MV-4-11 (cell line): Measurements from ENCODE around the gene POMGNT2.
"Not testable (repeated sequence)": the region's sequence is repeated elsewhere in the genome, so short reads cannot be mapped to it uniquely, and the experiment has no call there.

Source experiments
- DNase-seq: peaks from one replicate; lab custom pipeline; 2025; lab: John Stamatoyannopoulos, UW

POMGNT2 gene

DNA sequence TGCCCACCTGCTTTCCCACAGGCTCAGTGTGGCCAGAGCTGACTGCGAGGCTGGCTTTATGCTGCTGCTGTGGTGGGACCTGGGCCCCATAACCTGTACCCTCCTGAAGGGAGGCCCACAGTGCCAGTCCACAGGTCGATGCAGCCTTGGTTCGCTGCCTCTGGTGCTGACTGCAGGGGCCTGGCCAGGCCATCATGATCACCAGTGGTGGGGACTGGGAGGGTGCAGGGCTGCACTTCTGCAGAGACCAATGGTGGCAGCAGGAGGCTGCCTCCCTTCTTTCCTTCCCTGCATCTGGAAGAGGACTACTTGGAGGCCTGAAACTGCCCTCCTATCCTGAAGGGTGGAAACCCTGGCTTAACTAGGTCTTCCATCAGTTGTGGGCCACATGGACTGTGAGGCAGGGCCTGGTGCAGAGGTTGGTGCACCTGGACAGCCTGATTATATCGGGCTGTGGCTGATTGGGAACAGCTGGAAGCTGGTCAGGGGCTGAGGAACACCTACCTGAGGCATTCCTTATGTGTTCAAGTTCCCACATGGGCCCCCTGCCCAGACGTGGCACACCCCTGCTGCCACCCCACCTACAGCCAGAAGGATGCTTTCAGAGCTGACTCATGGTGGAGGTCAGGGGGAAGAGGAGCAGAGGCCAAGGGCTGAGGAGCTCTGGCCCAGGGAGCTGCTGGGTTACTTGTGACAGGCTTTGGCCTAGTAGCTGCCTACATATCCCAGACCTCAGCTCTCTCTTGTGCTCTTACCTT lies 29.8 kb downstream of the POMGNT2 start:
- no peak for DNase-seq

DNA sequence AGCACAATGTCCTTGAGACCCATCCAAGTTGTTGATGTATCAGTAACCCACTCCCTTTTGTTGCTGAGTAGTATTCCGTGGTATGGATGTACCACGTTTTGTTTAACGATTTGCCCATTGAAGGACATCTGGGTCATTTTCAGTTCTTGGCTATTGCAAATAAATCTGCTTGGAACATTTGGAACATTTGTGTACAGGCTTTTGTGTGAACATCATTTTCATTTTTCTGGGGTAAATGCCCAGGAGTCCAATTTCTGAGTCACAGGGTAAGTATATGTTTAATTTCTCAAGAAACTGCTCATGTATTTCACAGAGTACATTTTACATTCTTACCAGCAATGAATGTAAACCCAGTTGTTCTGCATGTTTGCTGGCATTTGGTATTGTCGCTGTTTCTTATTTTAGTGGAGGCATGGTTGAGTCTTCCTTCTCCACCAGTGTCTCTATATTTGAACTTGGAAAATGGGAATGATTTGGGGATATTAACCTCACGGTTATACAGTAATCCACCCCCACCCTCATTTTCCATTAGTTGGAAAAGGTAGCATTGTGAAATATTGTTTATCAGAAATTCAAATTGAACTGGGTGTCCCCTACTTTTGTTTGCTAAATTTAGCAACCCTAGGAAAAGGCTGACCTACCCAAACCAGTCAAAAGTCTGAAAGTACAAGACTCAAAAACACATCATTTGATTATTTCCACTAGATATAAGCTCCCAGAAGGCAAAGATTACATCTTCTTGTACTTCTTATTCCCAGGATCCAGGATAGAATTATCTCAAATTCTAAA lies 30.8 kb downstream of the POMGNT2 start:
- DNase-seq, result no peak

DNA sequence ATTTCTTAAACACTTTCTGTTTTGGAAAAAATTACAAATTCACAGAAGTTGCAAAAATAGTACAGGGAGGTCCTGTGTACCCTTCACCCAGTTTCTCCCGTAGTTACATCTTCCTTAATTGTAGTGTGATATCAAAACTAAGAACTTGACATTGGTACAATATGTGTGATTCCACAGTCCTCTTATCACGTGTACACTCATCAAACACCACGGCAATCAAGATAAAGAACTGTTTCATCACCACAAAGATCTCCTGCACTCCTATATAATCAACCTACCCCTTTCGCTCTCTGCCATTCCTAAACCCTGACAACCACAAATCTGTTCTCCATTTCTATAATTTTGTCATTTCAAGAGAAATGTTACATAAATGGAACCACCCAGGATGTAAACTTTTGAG lies 31.4 kb downstream of the POMGNT2 start:
- no peak for DNase-seq

DNA sequence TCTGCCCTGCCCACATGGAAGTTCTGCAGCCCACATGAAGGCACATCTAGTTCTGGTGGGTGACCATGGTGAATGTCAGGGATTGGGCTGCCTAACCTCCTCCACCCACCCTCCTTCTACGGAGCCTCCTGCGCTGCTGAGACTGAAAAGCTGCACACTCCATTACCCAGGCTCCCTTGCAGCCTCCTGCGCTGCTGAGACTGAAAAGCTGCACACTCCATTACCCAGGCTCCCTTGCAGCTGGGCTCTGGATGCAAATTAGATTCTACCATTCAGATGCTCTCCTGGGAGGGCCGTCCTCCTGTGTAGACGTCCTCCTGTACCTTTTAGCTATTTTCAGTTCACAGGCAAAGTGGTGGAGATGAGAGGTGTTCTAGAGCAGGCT lies 32.1 kb downstream of the POMGNT2 start:
- DNase-seq, result no peak

GRCh38 chr3:43073116-43073835 lies 32.6 kb downstream of the POMGNT2 start:
- DNase-seq, result no peak

- DNase-seq, result no peak
Measured at GRCh38 chr3:43072361-43072760, 33.5 kb downstream of the POMGNT2 start.

DNA sequence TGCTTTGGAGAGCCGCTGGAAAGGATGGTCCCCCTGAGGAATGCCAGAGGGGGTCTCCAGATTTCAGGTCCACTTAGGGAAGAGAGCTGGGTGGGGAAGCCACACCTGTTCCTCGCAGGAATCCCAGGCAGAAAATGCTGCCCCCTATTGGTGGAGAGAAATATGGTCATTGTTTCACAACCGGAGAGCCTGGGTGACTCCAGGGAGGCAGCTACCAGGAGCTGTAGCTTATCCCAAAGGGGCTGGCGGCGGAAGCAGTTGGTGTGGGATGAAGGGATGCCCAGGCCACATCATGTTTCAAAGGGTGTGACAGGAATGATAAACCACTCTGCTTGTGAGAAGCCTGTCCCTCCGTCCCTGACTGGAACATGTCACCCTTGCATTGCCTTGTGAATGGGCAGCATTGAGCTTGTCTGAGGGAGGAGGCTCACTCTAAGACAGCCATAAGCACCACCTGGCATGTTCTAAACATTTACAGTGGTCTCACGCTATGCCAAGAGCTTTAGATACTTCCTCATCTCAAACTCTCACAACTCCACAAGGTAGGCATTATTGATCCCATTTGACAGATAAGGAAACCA lies 34.5 kb downstream of the POMGNT2 start:
- no peak for DNase-seq

- DNase-seq, result not testable (repeated sequence)
Measured at GRCh38 chr3:43070670-43071069, 35.2 kb downstream of the POMGNT2 start.

GRCh38 chr3:43063114-43063513 lies 42.8 kb downstream of the POMGNT2 start:
- no peak for DNase-seq

DNA sequence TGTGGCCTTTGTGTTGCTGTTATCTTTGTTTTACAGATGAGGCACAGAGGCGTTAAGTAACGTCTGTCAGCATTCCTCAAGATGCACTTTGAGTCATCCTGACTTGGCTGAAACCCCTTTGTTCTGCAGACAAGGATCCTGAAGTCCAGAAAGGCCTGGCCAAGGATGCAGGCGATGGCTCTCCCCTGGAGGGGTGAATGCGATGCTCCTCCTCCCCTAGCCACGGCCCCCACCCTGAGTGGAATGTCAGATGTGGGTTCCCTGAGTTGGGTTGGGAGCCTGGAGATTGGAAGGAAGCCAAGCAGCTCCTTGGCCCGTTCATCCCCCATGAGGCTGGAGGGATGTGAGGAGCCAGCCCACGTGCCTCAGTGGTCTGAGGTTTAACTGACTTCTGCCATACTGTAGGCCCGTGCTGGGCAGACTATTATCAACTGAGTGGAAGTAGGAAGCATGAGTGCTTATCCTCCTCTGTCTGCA lies 43.3 kb downstream of the POMGNT2 start:
- DNase-seq, result no peak

- DNase-seq, result no peak
Measured at GRCh38 chr3:43062040-43062563, 43.8 kb downstream of the POMGNT2 start.

DNA sequence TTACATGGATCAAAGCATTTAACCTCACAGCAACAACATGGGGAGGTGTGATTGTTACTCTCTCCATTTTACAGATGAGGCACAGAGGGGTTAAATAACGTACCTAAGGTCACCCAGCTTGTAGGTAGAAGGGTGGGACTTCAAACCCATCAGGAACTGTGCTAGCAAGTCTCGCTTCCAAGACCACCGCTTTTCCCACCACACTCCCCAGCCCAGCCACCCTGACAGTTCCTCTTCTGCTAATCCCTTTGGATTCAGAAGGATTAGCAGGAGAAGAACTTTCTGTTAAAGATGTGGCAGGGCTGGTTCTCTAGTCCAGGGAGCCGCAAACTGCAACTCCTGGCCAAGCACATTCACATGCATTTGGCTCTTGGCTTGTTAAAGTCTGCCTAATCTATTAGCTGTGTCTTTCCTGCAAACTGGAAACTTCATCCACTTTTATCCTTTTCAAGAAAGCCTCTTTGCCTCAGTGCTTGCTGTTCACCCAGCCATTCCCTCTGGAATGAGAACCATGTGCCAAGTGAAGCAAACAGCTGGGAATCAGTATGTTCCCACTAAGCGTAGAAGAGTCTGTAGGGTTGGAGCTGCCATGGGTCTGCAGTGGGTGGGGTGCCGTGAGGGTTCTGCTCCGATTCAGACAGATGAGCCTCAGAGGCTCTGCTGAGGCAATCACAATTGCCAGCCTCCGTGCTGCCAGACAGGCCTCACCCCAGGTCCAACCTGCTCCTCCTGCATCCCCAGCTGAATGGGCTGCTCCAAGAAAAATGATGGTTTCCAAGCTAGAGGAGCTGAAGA lies 44.6 kb downstream of the POMGNT2 start:
- DNase-seq, result no peak

DNA sequence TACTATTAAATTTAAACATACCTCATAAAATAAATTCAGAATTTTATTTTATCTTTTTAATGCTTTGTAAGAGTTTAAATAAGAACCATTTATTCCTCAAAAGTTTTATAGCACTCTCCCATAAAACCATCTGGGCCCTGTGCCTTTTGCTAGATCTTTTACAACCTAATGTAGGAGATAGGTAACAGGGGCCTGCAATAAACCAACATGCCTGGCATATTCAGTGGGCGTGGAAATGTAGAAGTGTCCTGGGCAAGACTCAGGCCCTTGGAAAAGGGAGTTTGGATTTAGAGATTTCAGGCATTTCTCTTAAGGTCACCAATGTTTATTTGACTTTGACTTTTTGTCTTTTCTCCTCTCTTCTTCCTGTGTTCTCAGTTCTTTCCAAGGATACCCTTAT lies 46.4 kb downstream of the POMGNT2 start:
- no peak for DNase-seq

GRCh38 chr3:43055806-43056770 lies 49.8 kb downstream of the POMGNT2 start:
- DNase-seq, result no peak

DNA sequence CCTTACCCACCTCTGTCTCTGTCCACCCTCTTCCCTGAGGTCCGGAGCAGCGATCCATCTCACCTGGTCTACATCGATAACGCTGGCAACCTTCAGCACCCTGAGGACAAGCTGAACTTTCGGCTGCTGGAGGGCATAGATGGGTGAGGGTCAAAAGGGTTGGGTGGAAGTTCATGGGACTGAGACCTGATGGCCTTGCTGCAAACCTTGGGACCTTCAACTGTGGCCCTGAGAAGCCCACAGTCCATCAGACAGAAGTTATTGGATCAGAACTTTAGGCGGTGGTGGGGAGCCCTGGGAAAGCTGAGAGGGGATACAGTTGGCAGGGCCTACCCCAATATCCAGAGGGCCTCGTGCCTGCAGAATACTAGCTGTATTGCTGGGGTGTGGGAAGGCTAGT lies 50.5 kb downstream of the POMGNT2 start:
- DNase-seq, result no peak

DNA sequence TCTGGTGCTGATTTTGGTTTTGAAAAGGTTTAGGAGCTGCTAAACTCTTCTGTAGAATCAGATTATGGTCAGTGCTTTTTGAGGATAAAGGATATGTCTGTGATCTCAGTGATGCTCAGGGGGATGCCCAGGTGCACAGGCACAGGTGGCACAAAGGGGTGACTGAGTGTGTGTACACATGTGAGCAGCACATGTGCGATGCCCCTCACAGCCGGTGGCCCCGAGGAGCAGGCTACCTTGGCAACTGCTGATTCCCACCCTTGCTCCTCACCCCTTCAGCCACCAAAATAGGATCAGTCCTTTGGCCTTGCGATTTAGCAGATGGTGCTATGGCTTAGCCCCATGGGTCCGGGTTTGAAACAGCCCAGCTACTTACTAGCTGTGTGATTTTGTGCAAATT lies 51.1 kb downstream of the POMGNT2 start:
- DNase-seq, result no peak

DNA sequence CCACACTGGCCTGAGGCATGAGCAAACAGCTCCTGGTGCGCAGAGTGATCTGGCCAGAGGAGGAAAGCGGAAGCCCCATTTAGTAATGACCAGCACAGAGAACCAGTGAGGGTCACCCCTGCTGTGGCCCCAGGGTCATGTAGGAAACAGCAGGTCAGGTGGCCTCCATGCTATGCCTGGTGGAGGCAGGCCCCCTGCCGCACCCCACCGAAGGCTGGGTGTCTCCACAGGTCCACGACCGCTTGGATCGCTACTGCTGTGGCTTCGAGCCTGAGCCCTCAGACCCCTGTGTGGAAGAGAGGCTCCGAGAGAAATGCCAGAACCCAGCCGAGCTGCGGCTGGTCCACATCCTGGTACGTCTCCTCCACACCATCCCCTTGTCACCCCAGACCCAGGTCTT lies 52.6 kb downstream of the POMGNT2 start:
- no peak for DNase-seq

- DNase-seq, result no peak
Measured at GRCh38 chr3:43048470-43048869, 57.4 kb downstream of the POMGNT2 start.

- DNase-seq, result no peak
Measured at GRCh38 chr3:43046583-43046982, 59.3 kb downstream of the POMGNT2 start.

DNA sequence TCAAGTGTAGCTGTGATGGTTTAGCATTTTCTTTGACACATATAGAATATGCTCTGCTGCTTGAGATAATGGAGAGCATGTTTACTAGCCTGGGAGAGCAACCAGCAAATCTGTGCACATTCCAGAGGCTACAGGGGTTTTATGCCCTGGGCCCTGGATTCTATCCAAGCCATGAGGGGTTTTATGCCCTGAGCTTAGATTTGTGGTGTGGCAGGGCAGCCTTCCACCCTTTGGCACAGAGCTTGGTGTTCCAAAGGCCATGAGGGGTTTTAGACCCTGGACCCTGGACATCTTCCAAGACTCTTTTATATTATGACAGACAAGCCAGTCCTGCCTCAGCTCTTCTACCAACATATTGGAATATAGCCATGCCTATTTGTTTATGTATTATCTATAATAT lies 60.8 kb downstream of the POMGNT2 start:
- DNase-seq, result not testable (repeated sequence)
